CD4-positive, alpha-beta T cell treated with Interleukin-1 beta for 1 hour (primary cell): ENCODE results near the gene BBX.
A peak's percentile ranks its signal among the peaks of the same experiment; 100 is the strongest.

Experiments used
- DNase-seq, 2 donors: peaks; one replicate each; pipeline ENCODE4 v3.0.0-alpha.2; 2020 to 2022

The BBX gene

GRCh38 chr3:107660306-107660976, 137.7 kb downstream of the BBX start:
- peak in 1 of 2 donors; percentile 34 for DNase-seq

GRCh38 chr3:107661447-107662123, 138.8 kb downstream of the BBX start:
- no peak for DNase-seq

GRCh38 chr3:107662124-107662507, 139.4 kb downstream of the BBX start:
- DNase-seq = no peak

DNA sequence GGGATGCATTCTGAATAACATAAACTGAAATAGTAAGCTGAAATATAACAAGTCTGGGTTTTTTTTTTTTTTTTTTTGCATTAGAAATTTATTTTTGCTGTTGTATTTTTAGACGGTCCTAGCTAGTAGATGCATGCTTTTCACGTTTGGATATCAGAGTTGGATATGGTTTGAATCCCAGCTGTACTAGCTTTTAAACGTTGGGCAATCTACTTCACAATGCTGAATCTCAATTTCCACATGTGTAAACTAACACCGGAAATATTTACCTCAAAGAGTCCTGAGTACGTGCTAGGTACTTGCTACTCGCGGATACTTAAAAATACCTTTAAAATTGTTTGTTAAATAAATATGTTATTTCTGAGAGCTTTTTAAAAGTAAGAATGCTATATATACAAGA, 139.8 kb downstream of the BBX start:
- no peak for DNase-seq

GRCh38 chr3:107663266-107663665, 140.5 kb downstream of the BBX start:
- no peak for DNase-seq

DNA sequence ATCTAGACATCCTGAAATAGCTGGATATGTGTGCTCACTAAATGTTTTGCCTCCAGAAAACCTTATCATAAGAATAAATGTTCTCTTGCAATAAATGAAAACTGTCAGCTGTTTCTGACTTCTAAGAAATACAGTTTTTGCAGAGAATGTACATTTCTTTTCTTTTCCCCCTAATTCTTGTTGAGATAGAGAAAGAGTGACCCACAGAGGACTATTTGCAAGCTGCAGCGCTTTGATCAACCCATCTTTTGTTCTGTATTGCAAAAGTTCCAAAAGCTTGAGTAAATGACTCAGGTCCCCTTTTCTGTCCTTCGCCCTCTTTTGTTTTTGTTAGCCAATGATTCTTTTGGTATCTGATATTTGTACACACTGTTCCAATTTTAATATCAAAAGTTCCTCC, 141.9 kb downstream of the BBX start:
- DNase-seq = no peak

GRCh38 chr3:107665351-107665750, 142.6 kb downstream of the BBX start:
- DNase-seq = no peak

GRCh38 chr3:107666853-107667252, 144.1 kb downstream of the BBX start:
- DNase-seq = no peak

- DNase-seq = no peak
Measured at GRCh38 chr3:107668416-107668815, 145.7 kb downstream of the BBX start.

GRCh38 chr3:107668963-107669362, 146.2 kb downstream of the BBX start:
- no peak for DNase-seq

DNA sequence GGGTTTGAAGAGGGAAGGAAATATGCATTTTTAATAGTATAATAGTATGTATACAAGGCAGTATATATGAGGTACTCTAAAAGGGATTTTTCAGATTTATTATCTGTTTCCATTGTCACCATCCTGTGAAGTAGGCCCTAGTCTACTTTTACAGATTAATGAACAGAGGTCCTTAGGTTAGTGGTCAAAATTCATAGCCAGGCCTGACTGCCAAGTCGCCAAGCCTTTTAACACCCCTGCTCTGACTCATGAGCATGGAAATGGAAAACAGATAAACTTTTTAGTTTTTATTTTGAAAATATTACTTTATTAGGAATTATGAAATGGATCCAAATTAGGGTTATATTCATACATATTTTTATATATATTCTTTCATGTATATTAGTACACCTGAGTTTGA, 146.9 kb downstream of the BBX start:
- DNase-seq = no peak

DNA sequence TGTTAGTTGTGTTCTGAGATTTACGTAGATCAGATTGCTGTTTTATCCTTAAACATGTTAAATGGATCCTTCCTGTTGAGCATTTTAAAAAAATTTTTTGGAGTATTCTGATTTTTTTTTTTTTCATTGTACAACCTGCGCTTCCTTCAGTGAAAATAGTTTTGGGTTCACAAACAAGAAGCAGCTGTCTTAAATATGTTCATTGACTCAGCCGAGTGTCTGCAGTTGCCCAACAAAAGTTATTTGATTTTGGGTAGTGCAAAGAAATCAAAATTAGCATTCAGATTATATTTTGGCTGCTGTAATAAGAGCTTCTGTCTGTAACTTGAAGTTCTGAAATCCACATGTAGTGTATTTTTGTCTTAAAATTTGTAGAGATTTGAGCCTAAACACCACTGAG, 148.2 kb downstream of the BBX start:
- no peak for DNase-seq

GRCh38 chr3:107674371-107674770, 151.6 kb downstream of the BBX start:
- no peak for DNase-seq

DNA sequence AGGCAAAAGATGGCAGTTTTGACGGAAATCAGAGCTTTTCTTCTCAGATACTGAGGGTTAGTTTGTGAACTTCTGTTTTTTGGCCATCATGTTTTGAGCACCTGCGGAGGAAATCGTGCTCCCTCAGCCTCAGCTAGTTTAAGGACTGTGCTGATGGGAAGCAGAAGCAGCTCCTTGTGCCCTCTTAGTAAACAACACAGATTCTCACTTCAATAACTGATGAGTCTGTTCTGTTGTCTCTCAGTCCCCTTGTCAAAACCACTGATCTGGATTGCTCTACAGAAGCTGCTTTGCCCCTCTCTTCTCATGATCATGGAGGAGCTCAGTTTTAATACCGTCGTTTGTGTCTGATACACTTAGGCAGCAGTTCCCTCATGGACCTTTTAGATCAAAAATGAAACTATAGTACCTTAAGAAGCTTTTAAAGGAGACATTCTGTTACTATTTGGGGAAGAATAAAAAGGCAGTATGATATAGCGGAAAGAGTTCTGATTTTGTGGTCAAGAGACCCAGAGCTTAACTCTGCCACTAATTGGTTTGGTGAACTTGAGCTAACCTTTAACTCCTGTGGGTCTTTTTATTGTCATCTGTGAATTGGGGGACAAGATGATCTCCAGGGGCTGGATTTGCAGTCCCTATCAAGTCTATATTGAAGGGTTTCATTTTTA, 152.6 kb downstream of the BBX start:
- peak in 1 of 2 donors; percentile 15 for DNase-seq

- peak in 1 of 2 donors; percentile 25 for DNase-seq
Measured at GRCh38 chr3:107676469-107677309, 153.9 kb downstream of the BBX start.

DNA sequence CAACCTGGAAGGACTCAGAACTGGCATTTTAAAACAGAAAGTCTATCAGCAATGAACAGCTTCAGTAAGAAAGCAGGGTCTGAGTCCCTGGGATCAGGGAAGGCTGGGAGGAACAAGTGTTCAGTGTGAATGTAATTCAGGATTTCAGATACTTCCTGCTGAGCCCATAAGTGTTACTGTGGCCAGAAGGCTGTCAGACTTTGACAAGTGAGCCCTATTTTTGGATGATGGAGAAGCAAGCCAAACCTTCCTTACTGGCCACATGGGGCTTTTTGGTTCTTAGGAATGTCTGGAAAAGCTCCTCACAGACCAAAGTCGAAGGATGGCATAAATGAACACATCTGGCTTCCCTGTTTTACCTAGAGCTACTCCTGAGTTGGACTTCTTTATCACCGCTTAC, 157.2 kb downstream of the BBX start:
- DNase-seq = no peak

DNA sequence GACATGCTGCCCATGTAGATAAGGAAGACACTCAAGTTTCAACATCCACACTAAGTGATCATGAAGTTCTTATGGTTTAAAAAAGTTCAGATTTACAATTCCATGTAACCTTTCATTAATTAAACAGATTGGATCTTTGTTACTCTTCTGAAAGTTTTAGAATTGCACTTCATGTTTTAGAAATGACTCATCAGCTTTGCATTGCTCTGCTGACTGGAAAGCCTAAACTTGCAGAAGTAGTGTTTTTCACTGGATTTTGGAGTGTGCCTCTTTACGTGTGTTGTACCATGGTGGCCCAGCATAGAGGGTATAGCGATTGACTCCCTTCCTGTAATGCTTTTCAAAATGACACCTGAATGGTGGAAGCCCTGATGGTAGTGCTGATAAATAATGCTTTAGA, 157.9 kb downstream of the BBX start:
- no peak for DNase-seq

GRCh38 chr3:107681396-107681795, 158.6 kb downstream of the BBX start:
- no peak for DNase-seq

DNA sequence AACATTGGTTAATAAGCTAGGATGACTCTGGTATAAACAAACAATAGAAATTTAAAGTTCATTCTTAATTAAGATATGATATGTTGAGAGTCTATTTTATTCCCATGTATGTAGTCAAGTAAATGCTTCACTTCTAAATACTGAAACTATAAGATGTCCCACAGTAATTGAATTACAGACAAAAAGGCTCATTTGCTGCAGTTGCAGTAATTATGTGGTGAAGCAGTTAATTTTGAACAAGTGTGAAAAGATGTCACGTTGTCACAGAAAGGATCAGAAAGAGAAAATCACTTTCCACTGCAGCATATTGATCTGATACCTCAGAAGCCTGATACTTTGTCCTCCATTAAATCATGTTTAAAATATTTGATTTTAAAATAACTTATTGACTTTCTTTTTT, 159.8 kb downstream of the BBX start:
- no peak for DNase-seq

- no peak for DNase-seq
Measured at GRCh38 chr3:107683447-107683846, 160.7 kb downstream of the BBX start.

DNA sequence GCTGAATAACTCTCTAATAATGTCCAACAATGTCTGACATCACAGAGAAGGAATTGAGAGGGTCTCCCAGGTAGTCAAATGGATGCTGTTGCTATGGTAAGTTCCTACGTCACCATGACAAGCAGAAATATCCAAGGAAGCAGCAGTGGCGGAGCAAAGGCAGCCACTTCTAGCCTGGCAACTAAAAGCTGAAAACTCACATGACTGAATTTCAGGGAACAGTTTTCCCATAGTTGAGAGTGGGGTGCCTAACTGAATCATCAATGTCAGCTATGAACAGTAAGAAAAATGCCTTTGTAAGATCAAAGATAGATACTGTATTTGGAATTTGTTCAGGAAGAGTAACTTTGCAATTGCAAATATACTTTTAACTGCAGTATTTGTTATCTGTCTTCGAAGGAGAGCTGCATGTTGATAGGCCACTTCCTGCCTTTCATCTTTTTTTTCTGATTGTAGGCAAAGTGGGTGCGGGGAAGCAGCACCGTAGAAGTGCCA, 161.7 kb downstream of the BBX start:
- peak in 1 of 2 donors; percentile 30 for DNase-seq

DNA sequence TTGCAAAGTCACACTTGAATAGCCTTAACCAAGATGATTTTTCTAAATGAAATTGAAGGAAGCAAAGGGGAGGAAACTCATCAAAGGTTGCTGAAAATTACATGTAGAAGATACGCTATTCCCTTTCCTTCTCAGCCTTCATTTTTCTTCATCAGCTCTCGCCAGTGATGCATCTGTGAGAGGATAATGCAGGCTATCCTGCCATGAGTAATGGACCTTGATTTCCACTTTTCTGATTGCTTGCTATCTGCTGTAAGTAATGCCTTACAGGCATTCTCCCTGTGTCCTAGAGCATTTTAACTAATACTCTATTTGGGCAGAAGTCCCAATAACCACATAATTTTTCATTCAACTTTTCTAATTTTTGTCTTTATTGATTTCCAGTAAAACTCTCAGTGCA, 162.6 kb downstream of the BBX start:
- no peak for DNase-seq

DNA sequence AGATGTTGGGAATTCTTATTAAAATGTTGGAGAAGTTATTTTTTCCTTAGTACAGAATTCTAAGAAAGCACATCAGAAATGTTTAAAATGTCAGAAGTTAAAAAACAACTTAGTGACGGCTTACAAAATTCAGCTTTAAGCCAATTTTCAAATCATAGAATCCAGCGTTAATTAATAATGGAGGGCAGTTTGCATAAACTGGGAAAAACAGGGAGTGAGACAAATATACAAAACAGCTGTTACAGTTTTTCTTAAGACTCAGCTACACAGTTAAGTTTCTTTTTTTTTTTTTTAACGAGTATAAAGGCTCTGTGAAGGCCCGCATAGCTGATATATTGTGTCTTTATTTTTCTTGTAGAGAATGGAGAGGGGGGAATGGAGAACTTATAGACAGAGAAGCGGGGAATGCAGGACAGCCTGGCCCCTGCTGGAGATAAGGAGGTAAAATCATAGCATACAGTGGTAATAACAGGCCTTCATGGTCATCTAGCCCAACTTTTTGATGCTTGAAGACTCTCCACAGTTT, 164.4 kb downstream of the BBX start:
- DNase-seq = no peak
